Lower leg skin (tissue), 3 donors: ENCODE results near the gene GMEB2.

Experiments
- POLR2A ChIP-seq, 2 donors: fragments of 450-650 bp; IDR thresholded peaks; one replicate each; pipeline ENCODE4 v1.6.1; 2016 to 2017; ENCODE audit warnings: antibody characterized with exemption in 2 of 2, mild to moderate bottlenecking in 1 of 2, moderate library complexity in 1 of 2
- TF ChIP-seq, protein P1 (sequence below), 3 donors: fragments of 450-650 bp; IDR thresholded peaks; one replicate each; pipeline ENCODE4 v1.5.1; 2016; ENCODE audit warnings: antibody characterized with exemption in 3 of 3, mild to moderate bottlenecking in 3 of 3, moderate library complexity in 2 of 3

DNA sequence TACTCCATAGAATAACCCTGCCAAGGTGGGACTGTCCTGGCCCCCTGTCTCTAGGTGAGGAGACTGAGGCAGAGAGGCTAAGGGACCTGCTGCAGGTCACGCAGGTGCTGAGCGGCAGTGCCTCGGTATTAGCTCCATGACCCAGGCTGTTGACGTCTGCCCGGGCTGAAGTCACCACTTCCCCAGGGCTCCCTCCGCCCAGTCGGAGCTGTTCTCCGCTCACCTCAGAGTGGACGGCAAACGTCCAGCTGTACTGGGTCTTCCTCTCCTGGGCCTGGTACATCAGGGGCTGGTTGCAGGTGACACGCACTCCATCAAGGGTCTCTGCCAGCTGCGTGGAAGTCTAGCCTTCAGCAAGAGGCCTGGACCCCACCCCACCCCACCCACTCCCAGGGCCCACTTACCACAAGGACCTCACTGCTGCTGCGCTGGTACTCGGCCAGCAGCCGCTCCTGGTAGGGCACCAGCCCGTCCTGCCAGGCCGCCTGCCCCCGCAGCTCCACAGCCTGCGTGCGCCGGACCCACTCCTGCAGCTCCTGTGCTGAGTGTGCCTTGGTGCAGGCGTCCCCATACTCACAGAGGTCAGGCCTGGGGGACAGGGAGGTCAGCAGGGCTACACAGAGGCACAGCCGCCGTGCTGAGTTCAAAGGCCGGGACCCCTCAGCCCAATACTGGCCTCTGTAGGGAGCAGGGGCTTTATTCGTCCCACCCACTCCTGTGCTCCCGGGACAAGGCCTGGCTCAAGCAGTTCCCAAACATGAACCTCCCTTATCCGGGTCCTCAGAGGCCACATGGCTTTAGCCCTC lies 56.4 kb downstream of the GMEB2 start:
- TF ChIP-seq POLR2A (IDR thresholded peaks at IDR 0.05) = no peak
- TF ChIP-seq, protein P1, sequence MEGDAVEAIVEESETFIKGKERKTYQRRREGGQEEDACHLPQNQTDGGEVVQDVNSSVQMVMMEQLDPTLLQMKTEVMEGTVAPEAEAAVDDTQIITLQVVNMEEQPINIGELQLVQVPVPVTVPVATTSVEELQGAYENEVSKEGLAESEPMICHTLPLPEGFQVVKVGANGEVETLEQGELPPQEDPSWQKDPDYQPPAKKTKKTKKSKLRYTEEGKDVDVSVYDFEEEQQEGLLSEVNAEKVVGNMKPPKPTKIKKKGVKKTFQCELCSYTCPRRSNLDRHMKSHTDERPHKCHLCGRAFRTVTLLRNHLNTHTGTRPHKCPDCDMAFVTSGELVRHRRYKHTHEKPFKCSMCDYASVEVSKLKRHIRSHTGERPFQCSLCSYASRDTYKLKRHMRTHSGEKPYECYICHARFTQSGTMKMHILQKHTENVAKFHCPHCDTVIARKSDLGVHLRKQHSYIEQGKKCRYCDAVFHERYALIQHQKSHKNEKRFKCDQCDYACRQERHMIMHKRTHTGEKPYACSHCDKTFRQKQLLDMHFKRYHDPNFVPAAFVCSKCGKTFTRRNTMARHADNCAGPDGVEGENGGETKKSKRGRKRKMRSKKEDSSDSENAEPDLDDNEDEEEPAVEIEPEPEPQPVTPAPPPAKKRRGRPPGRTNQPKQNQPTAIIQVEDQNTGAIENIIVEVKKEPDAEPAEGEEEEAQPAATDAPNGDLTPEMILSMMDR (IDR thresholded peaks at IDR 0.05) = no peak
